ENCODE results near the gene IRAK3. TPM values are rescaled to one million over a fixed set of nuclear protein-coding genes. Genes with fewer than 3 reads are reported as not detected.
A peak's percentile ranks its signal among the peaks of the same experiment; 100 is the strongest.
"Not testable (repeated sequence)": the region's sequence is repeated elsewhere in the genome, so short reads cannot be mapped to it uniquely, and the experiment has no call there.

The IRAK3 gene
- total RNA-seq, 1 donor from 2014 or later: 19.2 TPM

- DNase-seq: not testable (repeated sequence)
These were observed 14.4 kb upstream of the IRAK3 start for GRCh38 chr12:66174391-66175325.

DNA sequence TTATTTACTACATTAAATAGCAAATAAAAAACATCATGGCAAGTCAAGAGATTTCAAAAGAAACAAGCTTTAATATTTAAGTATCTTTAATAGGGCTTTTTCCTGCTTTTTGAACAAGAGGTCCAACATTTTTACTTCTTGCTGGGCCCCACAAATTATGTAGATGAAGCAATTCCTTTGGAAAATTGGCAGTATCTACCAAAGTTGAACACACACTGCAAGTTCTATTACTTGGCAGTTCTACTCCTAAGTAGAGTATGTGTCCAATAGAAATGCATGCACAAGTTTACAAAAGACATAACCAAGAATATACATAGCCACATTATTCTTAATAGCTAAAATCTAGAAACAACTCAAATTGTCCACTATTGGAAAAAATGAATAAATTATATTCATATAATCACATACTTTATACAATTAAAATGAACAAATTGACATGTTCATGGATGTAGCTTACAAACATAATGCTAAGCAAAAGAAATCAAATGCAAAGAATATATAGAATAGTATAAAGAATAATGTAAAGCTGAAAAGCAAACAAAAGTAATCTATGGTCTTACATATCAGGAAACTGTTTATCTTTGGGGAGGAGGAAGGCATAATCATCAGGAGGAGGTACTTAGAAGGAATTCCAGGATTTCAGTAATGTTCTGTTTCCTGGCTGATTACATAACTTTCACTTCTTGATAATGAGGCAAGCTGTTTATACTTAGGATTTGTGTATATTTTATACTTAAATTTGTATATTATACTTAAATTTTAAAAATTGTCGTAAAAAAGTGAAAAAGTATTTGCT, 12.7 kb upstream of the IRAK3 start:
- peak; percentile 73 for DNase-seq

- DNase-seq: no peak
These were observed 6.1 kb upstream of the IRAK3 start for GRCh38 chr12:66182956-66183355.

- DNase-seq: not testable (repeated sequence)
These were observed 4.2 kb upstream of the IRAK3 start for GRCh38 chr12:66184822-66185221.

- DNase-seq: peak; percentile 59
These were observed 2.0 kb upstream of the IRAK3 start for GRCh38 chr12:66187036-66187435.

DNA sequence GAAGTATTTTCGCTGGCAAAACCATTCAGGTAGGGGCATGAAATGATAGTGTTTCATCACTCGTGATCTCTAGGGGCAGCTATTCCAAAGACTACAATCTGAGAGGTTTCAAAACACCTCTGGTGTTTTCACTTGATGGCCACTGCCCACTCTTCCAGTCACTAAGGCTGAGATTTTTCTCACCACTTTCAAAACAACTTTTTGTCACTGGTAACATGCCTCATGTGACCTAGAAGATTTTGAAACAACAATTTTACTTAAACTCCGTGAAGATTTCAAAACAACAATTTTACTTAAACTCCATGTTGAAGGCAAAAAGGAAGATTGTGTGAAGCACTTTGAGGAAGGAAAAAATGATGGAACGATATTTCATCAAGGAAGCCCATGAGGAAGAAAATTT, 1.2 kb upstream of the IRAK3 start:
- no peak for DNase-seq

- no peak for DNase-seq
These were observed 451 bp downstream of the IRAK3 start for GRCh38 chr12:66189486-66189843.

GRCh38 chr12:66189889-66190288, 875 bp downstream of the IRAK3 start:
- DNase-seq: no peak

- DNase-seq: no peak
These were observed 1.7 kb downstream of the IRAK3 start for GRCh38 chr12:66190519-66191370.

- no peak for DNase-seq
These were observed 2.6 kb downstream of the IRAK3 start for GRCh38 chr12:66191547-66192126.

- no peak for DNase-seq
These were observed 5.1 kb downstream of the IRAK3 start for GRCh38 chr12:66194122-66194521.

- no peak for DNase-seq
These were observed 6.2 kb downstream of the IRAK3 start for GRCh38 chr12:66195242-66195641.

- no peak for DNase-seq
These were observed 7.8 kb downstream of the IRAK3 start for GRCh38 chr12:66196806-66197205.

DNA sequence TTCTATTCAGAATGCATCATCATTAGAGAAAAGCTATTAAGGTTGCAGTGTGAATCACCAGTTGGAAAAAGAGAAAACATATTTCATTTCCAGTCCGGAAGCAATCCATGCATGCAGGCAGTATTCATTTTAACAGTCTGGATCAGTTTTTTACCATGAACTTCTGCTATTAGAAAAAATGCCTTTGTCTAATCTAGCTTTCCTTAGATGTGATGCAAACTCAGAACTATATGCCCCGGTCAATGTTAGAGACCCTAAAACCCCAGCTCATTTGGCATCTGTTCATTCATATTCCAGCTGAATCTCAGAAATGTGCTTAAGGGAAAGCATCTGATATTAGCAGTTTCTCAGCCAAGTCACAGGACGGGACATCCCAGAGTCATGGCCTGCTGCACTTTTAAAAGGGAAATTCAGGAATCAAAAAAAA, 8.5 kb downstream of the IRAK3 start:
- DNase-seq: peak; percentile 53

DNA sequence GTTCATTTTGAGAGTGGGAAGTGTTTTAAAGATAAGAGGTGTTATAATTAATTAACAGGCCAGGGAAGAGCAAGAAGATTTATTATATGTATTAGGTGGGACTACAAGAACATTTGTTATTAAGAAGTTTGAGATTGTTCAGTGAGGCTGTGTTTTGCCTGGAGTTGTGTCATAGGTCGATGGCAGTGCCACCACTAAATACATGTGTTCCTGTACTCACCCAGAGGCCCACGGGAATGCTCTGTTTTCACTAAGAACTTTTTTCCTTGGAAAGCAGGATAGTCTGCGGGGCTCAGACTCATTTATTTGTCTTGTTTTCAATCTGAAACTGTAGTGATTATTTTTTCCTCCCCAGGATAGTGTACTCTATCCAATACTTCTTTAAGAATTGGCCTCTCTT, 10.1 kb downstream of the IRAK3 start:
- DNase-seq: no peak

- DNase-seq: no peak
These were observed 11.0 kb downstream of the IRAK3 start for GRCh38 chr12:66199831-66200509.

- DNase-seq: no peak
These were observed 14.8 kb downstream of the IRAK3 start for GRCh38 chr12:66203820-66204219.

DNA sequence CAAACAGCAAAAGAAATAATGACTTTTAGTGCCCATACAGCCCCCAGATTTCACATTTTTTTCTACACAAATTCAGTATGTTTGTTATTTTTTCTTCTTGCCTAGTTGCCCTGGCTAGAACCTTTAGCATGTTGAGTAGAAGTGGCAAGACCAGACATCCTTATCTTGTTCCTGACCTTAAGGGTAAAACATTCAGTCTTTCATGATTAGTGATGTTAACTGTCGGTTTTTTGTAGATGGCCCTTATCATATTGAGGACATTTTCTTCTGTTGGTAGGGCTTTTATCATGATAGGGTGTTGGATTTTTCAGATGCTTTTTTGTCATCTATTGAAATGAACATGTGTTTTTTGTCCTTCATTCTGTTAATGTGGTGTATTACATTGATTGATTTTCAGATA, 17.1 kb downstream of the IRAK3 start:
- no peak for DNase-seq

DNA sequence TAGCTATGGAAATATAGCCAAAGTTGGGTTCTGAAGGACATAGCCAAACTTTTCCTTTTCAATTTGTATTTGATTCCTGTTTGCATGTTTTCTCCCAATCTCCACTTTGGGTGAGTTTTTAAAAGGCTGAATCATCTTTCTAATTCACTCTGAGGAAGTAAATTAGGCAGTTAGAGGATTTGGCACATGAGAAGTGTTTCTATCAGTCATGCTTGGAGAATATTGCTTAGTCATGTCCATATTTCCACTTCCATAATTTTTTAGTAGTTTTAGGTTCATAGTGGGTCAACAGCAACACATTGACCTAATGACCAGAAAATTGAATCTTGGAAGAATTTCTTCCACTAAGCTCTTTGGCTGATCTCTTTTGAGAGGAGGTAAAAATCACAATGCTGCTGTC, 21.8 kb downstream of the IRAK3 start:
- DNase-seq: no peak

GRCh38 chr12:66211573-66211972, 22.6 kb downstream of the IRAK3 start:
- not testable (repeated sequence) for DNase-seq

DNA sequence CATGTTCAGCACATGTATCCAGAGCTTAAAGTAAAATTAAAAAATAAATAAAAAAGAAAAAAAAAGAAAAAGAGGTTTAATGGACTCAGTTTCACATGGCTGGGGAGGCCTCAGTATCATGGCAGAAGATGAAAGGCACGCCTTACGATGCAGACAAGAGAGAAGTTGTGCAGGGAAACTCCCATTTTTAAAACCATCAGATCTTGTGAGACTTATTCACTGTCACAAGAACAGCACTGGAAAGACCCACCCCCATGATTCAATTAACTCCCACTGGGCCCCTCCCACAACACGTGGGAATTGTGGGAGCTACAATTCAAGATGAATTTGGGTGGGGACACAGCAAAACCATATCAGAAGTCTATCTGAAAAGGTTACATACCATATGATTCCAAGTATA, 24.0 kb downstream of the IRAK3 start:
- DNase-seq: not testable (repeated sequence)
